GM21717 (cell line): Measurements from ENCODE around the gene SYNE2.

Experiments used
- ATAC-seq: cut with Tn5 transposase; IDR thresholded peaks from one replicate; pipeline ENCODE4 v1.9.1; 2021; ENCODE audit warnings: mild to moderate bottlenecking, moderate library complexity; ENCODE audit not compliant: unreplicated experiment

SYNE2 gene

DNA sequence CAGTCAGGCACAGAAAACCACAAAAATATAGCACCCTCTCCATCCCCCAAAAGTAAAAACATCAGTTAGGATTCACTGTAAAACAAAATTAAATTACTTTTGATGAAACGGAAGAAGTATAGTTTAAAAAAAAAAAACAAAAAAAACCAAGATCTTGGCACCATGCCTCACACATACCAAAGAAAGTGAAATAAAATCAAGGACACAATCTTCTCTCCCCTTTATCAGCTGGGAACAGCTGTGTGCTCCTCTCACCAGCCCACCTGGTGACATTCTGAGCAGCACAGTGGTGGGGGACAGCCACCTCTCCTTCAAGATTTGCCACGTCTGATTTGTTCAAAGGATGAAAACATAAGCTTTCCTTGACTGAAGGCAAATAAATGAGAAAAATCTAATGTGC lies 385.8 kb downstream of the SYNE2 start:
- ATAC-seq = no peak

GRCh38 chr14:64244279-64244678 lies 391.5 kb downstream of the SYNE2 start:
- no peak for ATAC-seq

GRCh38 chr14:64245491-64245890 lies 392.7 kb downstream of the SYNE2 start:
- ATAC-seq = no peak

GRCh38 chr14:64246688-64247087 lies 393.9 kb downstream of the SYNE2 start:
- ATAC-seq = no peak

- no peak for ATAC-seq
Measured at GRCh38 chr14:64247195-64247594, 394.4 kb downstream of the SYNE2 start.

- no peak for ATAC-seq
Measured at GRCh38 chr14:64248689-64249088, 395.9 kb downstream of the SYNE2 start.

DNA sequence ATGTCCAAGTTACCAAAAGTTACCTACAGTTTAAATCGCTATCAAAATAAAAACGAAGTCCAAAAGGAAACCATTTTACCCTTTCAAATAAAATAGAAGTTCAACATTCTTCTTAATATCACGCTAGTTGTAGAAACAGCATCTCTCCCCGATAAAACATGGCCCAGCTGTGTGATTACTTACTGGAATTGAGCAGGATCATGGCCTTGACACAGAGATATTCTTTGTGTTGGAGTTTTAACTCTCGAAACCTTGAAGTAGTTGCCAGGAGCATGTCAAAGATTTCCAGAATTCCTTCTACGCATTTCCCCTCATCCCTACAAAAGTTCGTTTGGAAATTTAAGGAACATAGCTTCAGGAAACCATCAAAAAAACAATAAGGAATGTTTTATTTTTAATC lies 396.6 kb downstream of the SYNE2 start:
- ATAC-seq = no peak

DNA sequence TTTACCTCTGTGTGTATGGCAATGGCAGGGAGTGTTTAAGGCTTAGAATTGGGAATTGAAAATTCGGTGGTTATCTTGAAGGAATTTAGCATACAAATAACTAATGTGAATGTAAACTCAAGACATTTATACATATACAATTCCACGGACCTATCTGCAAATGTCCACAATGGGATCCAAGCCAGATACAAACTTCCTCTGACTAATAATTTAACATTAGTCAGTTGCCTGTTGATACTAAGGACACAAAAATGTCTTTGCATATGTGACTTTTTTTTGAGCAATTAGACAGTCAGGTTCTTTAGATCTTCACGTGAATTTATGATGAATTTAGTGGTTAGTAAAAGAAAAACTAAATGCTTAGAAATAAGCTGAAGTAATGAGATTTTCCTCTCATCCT lies 400.9 kb downstream of the SYNE2 start:
- no peak for ATAC-seq

DNA sequence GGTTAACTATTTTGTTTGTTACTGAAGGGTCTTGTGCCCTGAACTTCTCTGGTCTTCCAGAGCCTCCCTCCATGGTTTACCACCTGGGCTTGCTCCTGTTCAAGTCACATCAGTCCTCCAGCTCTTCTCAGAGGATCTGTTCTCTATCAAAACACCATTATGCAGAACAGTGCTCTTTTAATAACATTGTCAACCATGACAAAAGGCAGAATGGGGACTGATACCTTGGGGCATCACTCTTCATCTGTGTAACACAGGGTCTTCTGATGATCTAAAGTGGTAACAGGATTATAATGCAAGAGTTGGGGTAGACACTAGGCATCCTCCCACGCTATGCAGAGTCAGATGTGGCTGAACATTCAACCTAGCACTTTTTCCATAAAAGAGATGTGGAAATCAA lies 403.0 kb downstream of the SYNE2 start:
- ATAC-seq = no peak

GRCh38 chr14:64260418-64260817 lies 407.6 kb downstream of the SYNE2 start:
- ATAC-seq = no peak

GRCh38 chr14:64265222-64265621 lies 412.4 kb downstream of the SYNE2 start:
- no peak for ATAC-seq

GRCh38 chr14:64266239-64266638 lies 413.4 kb downstream of the SYNE2 start:
- ATAC-seq = no peak

GRCh38 chr14:64272019-64272418 lies 419.2 kb downstream of the SYNE2 start:
- ATAC-seq = no peak
